ENCODE results near the gene RNASEL. TPM values are rescaled to one million over a fixed set of nuclear protein-coding genes. Genes with fewer than 3 reads are reported as not detected.

Gene RNASEL
- total RNA-seq, 1 donor from 2014 or later, result 3.5 TPM

- Histone ChIP-seq H3K36me3 (no peaks in the 10 kb centered on the region), H3K27ac (replicated peaks) (no peak overlapping the region), H3K4me3 (no peak overlapping the region), H3K4me1 (peaks cover 30% of the 10 kb centered on the region), H3K27me3 (ENCODE audit: low read depth) (no peaks in the 10 kb centered on the region), H3K9me3 (replicated peaks) (no peaks in the 10 kb centered on the region)
- DNase-seq, result no peak
- intact Hi-C loops (cut with micrococcal nuclease), result no loop called here
- no peak for TF ChIP-seq CTCF (IDR thresholded peaks at IDR 0.05; ENCODE audit: borderline replicate concordance)
These were observed 18.5 kb upstream of the RNASEL start for GRCh38 chr1:182607566-182607965.

GRCh38 chr1:182604175-182605164 is 15.4 kb upstream of the RNASEL start, which contains the start of gene RGS16:
Gene RGS16 (minus strand): TSS chr1:182604389. CDS start chr1:182604259, 130 bp downstream.
- no peaks in the 10 kb centered on the region for H3K9me3 ChIP-seq (replicated peaks)
- intact Hi-C loops (cut with micrococcal nuclease), result no loop called here
- TF ChIP-seq CTCF (IDR thresholded peaks at IDR 0.05; ENCODE audit: borderline replicate concordance), result no peak
- peak within 1 kb of the TSS; percentile 69 for H3K27ac ChIP-seq (replicated peaks)
- no peaks in the 10 kb centered on the region for H3K36me3 ChIP-seq
- H3K4me1 ChIP-seq, result peaks cover 59% of the 10 kb centered on the region
- H3K27me3 ChIP-seq (ENCODE audit: low read depth), result no peaks in the 10 kb centered on the region
- H3K4me3 ChIP-seq, result peak within 1 kb of the TSS; percentile 73
- DNase-seq, result peak; percentile 97

- no peak for DNase-seq
- TF ChIP-seq CTCF (IDR thresholded peaks at IDR 0.05; ENCODE audit: borderline replicate concordance), result no peak
- peak overlapping the region; percentile 69 for H3K27ac ChIP-seq (replicated peaks)
- H3K36me3 ChIP-seq, result no peaks in the 10 kb centered on the region
- peak overlapping the region; percentile 73 for H3K4me3 ChIP-seq
- no peaks in the 10 kb centered on the region for H3K9me3 ChIP-seq (replicated peaks)
- intact Hi-C loops (cut with micrococcal nuclease), result no loop called here
- no peaks in the 10 kb centered on the region for H3K27me3 ChIP-seq (ENCODE audit: low read depth)
- peaks cover 62% of the 10 kb centered on the region for H3K4me1 ChIP-seq
These were observed 14.7 kb upstream of the RNASEL start for GRCh38 chr1:182603646-182604174.

- H3K27me3 ChIP-seq (ENCODE audit: low read depth), result no peaks in the 10 kb centered on the region
- H3K4me3 ChIP-seq, result peak overlapping the region; percentile 73
- H3K4me1 ChIP-seq, result peaks cover 63% of the 10 kb centered on the region
- H3K9me3 ChIP-seq (replicated peaks), result no peaks in the 10 kb centered on the region
- H3K36me3 ChIP-seq, result no peaks in the 10 kb centered on the region
- peak overlapping the region; percentile 69 for H3K27ac ChIP-seq (replicated peaks)
- TF ChIP-seq CTCF (IDR thresholded peaks at IDR 0.05; ENCODE audit: borderline replicate concordance), result no peak
- DNase-seq, result no peak
- intact Hi-C loops (cut with micrococcal nuclease), result no loop called here
These were observed 14.0 kb upstream of the RNASEL start for GRCh38 chr1:182602935-182603645.

GRCh38 chr1:182601913-182602312 is 12.9 kb upstream of the RNASEL start:
- Histone ChIP-seq H3K36me3 (no peaks in the 10 kb centered on the region), H3K4me1 (peaks cover 63% of the 10 kb centered on the region), H3K27me3 (ENCODE audit: low read depth) (no peaks in the 10 kb centered on the region), H3K27ac (replicated peaks) (peak overlapping the region; percentile 69), H3K9me3 (replicated peaks) (no peaks in the 10 kb centered on the region), H3K4me3 (peak overlapping the region; percentile 73)
- TF ChIP-seq CTCF (IDR thresholded peaks at IDR 0.05; ENCODE audit: borderline replicate concordance), result no peak
- intact Hi-C loops (cut with micrococcal nuclease), result loop anchor here (2.0 kb wide), 1 partner anchor 183 kb away; no protein-coding TSS in a partner anchor
- DNase-seq, result no peak

Data from left ventricle myocardium inferior (tissue), 1 donor.